Mammary epithelial cell (primary cell): ENCODE measurements around the gene CDK3.

Experiments
- CTCF ChIP-seq, 2 donors: IDR thresholded peaks in 1 of 2; conservative IDR thresholded peaks in 1 of 2; 2 replicates each; pipeline ENCODE4 v1.5.1; 2011 to 2012; ENCODE audit warnings: inconsistent platforms in 2 of 2, low read length in 2 of 2, mild to moderate bottlenecking in 2 of 2, control low read depth in 1 of 2, low read depth in 1 of 2; ENCODE audit not compliant: insufficient read depth in 1 of 2; ENCODE audit errors: extremely low read depth in 1 of 2
- EZH2 ChIP-seq: IDR thresholded peaks from 2 replicates; pipeline ENCODE4 v1.6.1; 2012; ENCODE audit warnings: low read length, inconsistent platforms, borderline replicate concordance

- TF ChIP-seq CTCF (conservative IDR thresholded peaks at IDR 0.05 in 1 of 2, IDR thresholded peaks at IDR 0.05 in 1 of 2; ENCODE audit: extremely low read depth in 1 of 2, insufficient read depth in 1 of 2, low read depth in 1 of 2, low read length in 2 of 2) (no peak), EZH2 (no peak)
Observed at GRCh38 chr17:76024353-76024752, 23.7 kb downstream of the CDK3 start.
